ENCODE measurements around the gene TIFAB. TPM values are rescaled to one million over a fixed set of nuclear protein-coding genes. Genes with fewer than 3 reads are reported as not detected.

Gene TIFAB
- total and polyA plus RNA-seq, 4 donors, result 0.24 TPM; not detected in 3

- 67 to 77% methylated on average over 14 of the region's 14 CpGs for WGBS, 2 donors
- DNase-seq, result no peak
- intact Hi-C loops (cut with DNase I), result no loop called here
These were observed 38.9 kb upstream of the TIFAB start for GRCh38 chr5:135491038-135491551.

GRCh38 chr5:135490245-135491037 is 38.3 kb upstream of the TIFAB start:
- H3K4me1 ChIP-seq (ENCODE audit: control insufficient read depth in 1 of 2, insufficient read depth in 2 of 2, low read length in 2 of 2), result no peaks in the 10 kb centered on the region
- WGBS, 2 donors, result 34 to 41% methylated on average over 49 of the region's 49 CpGs
- H3K27me3 ChIP-seq (ENCODE audit: control insufficient read depth in 1 of 2, insufficient read depth in 2 of 2, low read length in 1 of 2), result no peaks in the 10 kb centered on the region
- H3K27ac ChIP-seq (ENCODE audit: low read depth in 1 of 2, low read length in 2 of 2), result no peak overlapping the region
- peak overlapping the region in 1 of 2 donors; percentile 25 for H3K4me3 ChIP-seq (ENCODE audit: low read length in 2 of 2)
- H3K9me3 ChIP-seq (ENCODE audit: control insufficient read depth, low read length), result no peaks in the 10 kb centered on the region
- ATAC-seq (ENCODE audit: low FRiP score) (peak; percentile 26), DNase-seq (no peak)
- no peaks in the 10 kb centered on the region for H3K36me3 ChIP-seq (ENCODE audit: control insufficient read depth in 1 of 2, insufficient read depth in 2 of 2, low read length in 1 of 2)
- intact Hi-C loops (cut with DNase I), result no loop called here

More at GRCh38 chr5:135491038-135491551, 38.9 kb upstream of the TIFAB start:
- H3K27ac ChIP-seq (ENCODE audit: low read depth in 1 of 2, low read length in 2 of 2), result no peak overlapping the region
- no peak overlapping the region for H3K4me3 ChIP-seq (ENCODE audit: low read length in 2 of 2)
- no peaks in the 10 kb centered on the region for H3K27me3 ChIP-seq (ENCODE audit: control insufficient read depth in 1 of 2, insufficient read depth in 2 of 2, low read length in 1 of 2)
- no peaks in the 10 kb centered on the region for H3K4me1 ChIP-seq (ENCODE audit: control insufficient read depth in 1 of 2, insufficient read depth in 2 of 2, low read length in 2 of 2)
- ATAC-seq (ENCODE audit: low FRiP score), result no peak
- H3K9me3 ChIP-seq (ENCODE audit: control insufficient read depth, low read length), result no peaks in the 10 kb centered on the region
- no peaks in the 10 kb centered on the region for H3K36me3 ChIP-seq (ENCODE audit: control insufficient read depth in 1 of 2, insufficient read depth in 2 of 2, low read length in 1 of 2)

- Histone ChIP-seq H3K4me3 (ENCODE audit: low read length in 2 of 2) (peak overlapping the region; percentile 5 to 73), H3K27ac (ENCODE audit: low read depth in 1 of 2, low read length in 2 of 2) (no peak overlapping the region), H3K27me3 (ENCODE audit: control insufficient read depth in 1 of 2, insufficient read depth in 2 of 2, low read length in 1 of 2) (no peaks in the 10 kb centered on the region), H3K36me3 (ENCODE audit: control insufficient read depth in 1 of 2, insufficient read depth in 2 of 2, low read length in 1 of 2) (no peaks in the 10 kb centered on the region), H3K4me1 (ENCODE audit: control insufficient read depth in 1 of 2, insufficient read depth in 2 of 2, low read length in 2 of 2) (no peaks in the 10 kb centered on the region), H3K9me3 (ENCODE audit: control insufficient read depth, low read length) (no peaks in the 10 kb centered on the region)
- intact Hi-C loops (cut with DNase I), result no loop called here
- ATAC-seq (ENCODE audit: low FRiP score) (no peak), DNase-seq (no peak)
- 1 to 3% methylated on average over 53 of the region's 53 CpGs for WGBS, 2 donors
These were observed 37.5 kb upstream of the TIFAB start for GRCh38 chr5:135489466-135490244.

- intact Hi-C loops (cut with DNase I), result no loop called here
- H3K9me3 ChIP-seq (ENCODE audit: control insufficient read depth, low read length), result no peaks in the 10 kb centered on the region
- peak overlapping the region; percentile 50 to 73 for H3K4me3 ChIP-seq (ENCODE audit: low read length in 2 of 2)
- no peak for ATAC-seq (ENCODE audit: low FRiP score)
- H3K27me3 ChIP-seq (ENCODE audit: control insufficient read depth in 1 of 2, insufficient read depth in 2 of 2, low read length in 1 of 2), result no peaks in the 10 kb centered on the region
- H3K36me3 ChIP-seq (ENCODE audit: control insufficient read depth in 1 of 2, insufficient read depth in 2 of 2, low read length in 1 of 2), result no peaks in the 10 kb centered on the region
- H3K27ac ChIP-seq (ENCODE audit: low read depth in 1 of 2, low read length in 2 of 2), result no peak overlapping the region
- no peaks in the 10 kb centered on the region for H3K4me1 ChIP-seq (ENCODE audit: control insufficient read depth in 1 of 2, insufficient read depth in 2 of 2, low read length in 2 of 2)
- DNase-seq, result peak; percentile 66 to 86
- WGBS, 2 donors, result 1 to 2% methylated on average over 44 of the region's 44 CpGs
These were observed 36.7 kb upstream of the TIFAB start for GRCh38 chr5:135488727-135489465.

- intact Hi-C loops (cut with DNase I), result no loop called here
- no peak overlapping the region for H3K27ac ChIP-seq (ENCODE audit: low read depth in 1 of 2, low read length in 2 of 2)
- DNase-seq (no peak), ATAC-seq (ENCODE audit: low FRiP score) (no peak)
- 32 to 43% methylated on average over 11 of the region's 11 CpGs for WGBS, 2 donors
- H3K4me3 ChIP-seq (ENCODE audit: low read length in 2 of 2), result peak overlapping the region in 1 of 2 donors; percentile 73
- no peaks in the 10 kb centered on the region for H3K9me3 ChIP-seq (ENCODE audit: control insufficient read depth, low read length)
- no peaks in the 10 kb centered on the region for H3K4me1 ChIP-seq (ENCODE audit: control insufficient read depth in 1 of 2, insufficient read depth in 2 of 2, low read length in 2 of 2)
- H3K27me3 ChIP-seq (ENCODE audit: control insufficient read depth in 1 of 2, insufficient read depth in 2 of 2, low read length in 1 of 2), result no peaks in the 10 kb centered on the region
- no peaks in the 10 kb centered on the region for H3K36me3 ChIP-seq (ENCODE audit: control insufficient read depth in 1 of 2, insufficient read depth in 2 of 2, low read length in 1 of 2)
These were observed 35.8 kb upstream of the TIFAB start for GRCh38 chr5:135487839-135488514.

GRCh38 chr5:135487037-135487395 is 34.9 kb upstream of the TIFAB start:
- 73 to 84% methylated on average over 1 of the region's 1 CpG for WGBS, 2 donors
- Histone ChIP-seq H3K4me3 (ENCODE audit: low read length in 2 of 2) (no peak overlapping the region), H3K4me1 (ENCODE audit: control insufficient read depth in 1 of 2, insufficient read depth in 2 of 2, low read length in 2 of 2) (no peaks in the 10 kb centered on the region), H3K27ac (ENCODE audit: low read depth in 1 of 2, low read length in 2 of 2) (no peak overlapping the region), H3K27me3 (ENCODE audit: control insufficient read depth in 1 of 2, insufficient read depth in 2 of 2, low read length in 1 of 2) (no peaks in the 10 kb centered on the region), H3K36me3 (ENCODE audit: control insufficient read depth in 1 of 2, insufficient read depth in 2 of 2, low read length in 1 of 2) (no peaks in the 10 kb centered on the region), H3K9me3 (ENCODE audit: control insufficient read depth, low read length) (no peaks in the 10 kb centered on the region)
- ATAC-seq (ENCODE audit: low FRiP score), result no peak
- intact Hi-C loops (cut with DNase I), result no loop called here
- DNase-seq, result peak in 1 of 2 donors; percentile 25

GRCh38 chr5:135486131-135487036 is 34.2 kb upstream of the TIFAB start:
- peak in 1 of 2 donors; percentile 50 for DNase-seq
- no peak overlapping the region for H3K4me3 ChIP-seq (ENCODE audit: low read length in 2 of 2)
- H3K36me3 ChIP-seq (ENCODE audit: control insufficient read depth in 1 of 2, insufficient read depth in 2 of 2, low read length in 1 of 2), result no peaks in the 10 kb centered on the region
- no peak overlapping the region for H3K27ac ChIP-seq (ENCODE audit: low read depth in 1 of 2, low read length in 2 of 2)
- H3K9me3 ChIP-seq (ENCODE audit: control insufficient read depth, low read length), result no peaks in the 10 kb centered on the region
- WGBS, 2 donors, result 76 to 82% methylated on average over 13 of the region's 13 CpGs
- no peaks in the 10 kb centered on the region for H3K4me1 ChIP-seq (ENCODE audit: control insufficient read depth in 1 of 2, insufficient read depth in 2 of 2, low read length in 2 of 2)
- no peak for ATAC-seq (ENCODE audit: low FRiP score)
- H3K27me3 ChIP-seq (ENCODE audit: control insufficient read depth in 1 of 2, insufficient read depth in 2 of 2, low read length in 1 of 2), result no peaks in the 10 kb centered on the region
- intact Hi-C loops (cut with DNase I), result no loop called here

All from aorta (tissue), 5 donors.